Measurements from ENCODE around the gene LRRC4C.

Gene LRRC4C

GRCh38 chr11:41459465-41460401, at the start of gene LRRC4C:
Gene LRRC4C, minus strand, starts transcription at chr11:41459652.
- no peak for DNase-seq (ENCODE audit: low read depth)

DNA sequence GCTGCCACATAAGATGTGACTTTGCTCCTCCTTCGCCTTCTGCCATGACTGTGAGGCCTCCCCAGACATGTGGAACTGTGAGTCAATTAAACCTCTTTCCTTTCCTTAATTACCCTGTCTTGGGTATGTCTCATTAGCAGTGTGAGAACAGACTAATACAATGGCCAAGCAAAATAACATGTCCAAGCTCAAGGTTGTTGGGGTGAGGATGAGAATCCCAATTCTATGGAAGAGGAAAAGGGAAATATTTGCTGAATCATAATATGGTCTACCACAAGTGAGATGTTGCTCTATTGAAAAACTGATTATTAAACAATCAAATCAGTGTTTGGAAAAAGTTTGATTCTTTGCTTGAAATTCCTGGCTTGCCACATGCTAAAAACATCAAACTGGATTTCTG, 48.7 kb upstream of the LRRC4C start:
- DNase-seq (ENCODE audit: low read depth) = no peak

- DNase-seq (ENCODE audit: low read depth) = no peak
These were observed 40.0 kb upstream of the LRRC4C start for GRCh38 chr11:41499429-41499828.

- no peak for DNase-seq (ENCODE audit: low read depth)
These were observed 39.3 kb upstream of the LRRC4C start for GRCh38 chr11:41498726-41499125.

- no peak for DNase-seq (ENCODE audit: low read depth)
These were observed 38.5 kb upstream of the LRRC4C start for GRCh38 chr11:41497974-41498373.

- no peak for DNase-seq (ENCODE audit: low read depth)
These were observed 35.3 kb upstream of the LRRC4C start for GRCh38 chr11:41494716-41495115.

- DNase-seq (ENCODE audit: low read depth) = no peak
These were observed 27.0 kb upstream of the LRRC4C start for GRCh38 chr11:41486424-41486823.

GRCh38 chr11:41483956-41484355, 24.5 kb upstream of the LRRC4C start:
- no peak for DNase-seq (ENCODE audit: low read depth)

GRCh38 chr11:41479179-41479578, 19.7 kb upstream of the LRRC4C start:
- DNase-seq (ENCODE audit: low read depth) = no peak

DNA sequence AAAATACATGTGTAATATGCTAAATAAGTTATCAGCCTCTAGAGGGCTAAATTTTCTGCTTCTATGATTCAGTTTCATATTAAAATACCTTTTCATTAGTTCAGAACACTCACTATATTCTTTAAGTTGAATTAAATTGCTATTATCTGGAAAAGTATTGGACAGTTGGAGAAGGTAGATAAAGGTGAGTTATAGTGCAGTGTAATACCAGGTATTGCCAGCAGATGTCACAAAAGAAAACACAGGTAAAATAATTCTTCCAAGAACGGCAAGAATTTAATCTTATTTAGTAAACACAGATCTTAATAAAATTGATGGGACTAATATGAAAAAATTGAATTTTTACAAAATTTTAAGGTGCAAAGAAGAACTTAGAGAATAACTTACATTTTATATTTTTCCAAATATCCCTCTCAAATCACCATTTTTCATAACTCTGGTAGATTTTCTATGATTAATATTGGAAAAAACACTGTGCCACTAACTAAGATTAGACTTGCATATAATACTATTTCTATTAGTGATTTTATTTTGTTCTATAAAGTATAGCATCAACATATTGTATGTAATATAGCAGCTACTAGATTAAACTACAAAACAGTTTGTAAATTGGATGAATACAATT, 1.7 kb upstream of the LRRC4C start:
- DNase-seq (ENCODE audit: low read depth) = no peak

DNA sequence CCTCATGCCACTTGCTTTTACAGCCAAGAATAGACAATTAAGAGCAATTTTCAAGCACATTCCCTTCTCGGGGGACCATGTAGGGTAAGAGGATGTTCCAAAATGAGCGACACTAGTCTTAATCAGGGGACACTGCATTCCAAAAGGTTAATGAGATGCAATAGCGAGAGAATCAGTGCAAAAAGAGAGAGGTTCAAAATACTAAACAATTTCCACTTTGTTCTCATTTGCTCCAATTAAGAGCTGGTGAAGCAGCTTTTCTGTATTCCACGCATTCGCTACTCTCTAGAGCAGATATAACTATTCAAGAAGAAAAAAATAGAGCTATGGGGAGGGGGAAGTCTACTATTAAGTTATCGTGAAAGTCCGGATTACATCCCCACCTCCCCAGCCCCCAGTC, 811 bp downstream of the LRRC4C start:
- DNase-seq (ENCODE audit: low read depth) = no peak

DNA sequence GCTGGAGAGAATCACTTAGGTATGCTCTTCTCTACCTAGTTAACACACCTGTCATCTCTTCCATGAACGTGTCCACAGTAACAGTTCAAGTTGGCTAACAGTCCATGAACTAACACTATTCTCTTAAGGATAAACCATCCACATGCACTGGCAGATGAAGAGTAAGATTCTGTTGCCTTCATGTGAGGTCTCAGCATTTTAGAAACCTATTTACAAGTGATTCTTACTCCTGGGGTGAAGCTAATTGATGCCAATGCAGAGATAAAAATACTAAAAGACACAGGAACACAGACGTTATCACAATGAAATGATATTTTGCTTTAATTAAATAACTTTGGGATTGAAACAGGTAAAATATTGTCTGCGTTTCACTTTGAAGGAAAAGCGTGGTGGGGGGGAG, 1.3 kb downstream of the LRRC4C start:
- no peak for DNase-seq (ENCODE audit: low read depth)

DNA sequence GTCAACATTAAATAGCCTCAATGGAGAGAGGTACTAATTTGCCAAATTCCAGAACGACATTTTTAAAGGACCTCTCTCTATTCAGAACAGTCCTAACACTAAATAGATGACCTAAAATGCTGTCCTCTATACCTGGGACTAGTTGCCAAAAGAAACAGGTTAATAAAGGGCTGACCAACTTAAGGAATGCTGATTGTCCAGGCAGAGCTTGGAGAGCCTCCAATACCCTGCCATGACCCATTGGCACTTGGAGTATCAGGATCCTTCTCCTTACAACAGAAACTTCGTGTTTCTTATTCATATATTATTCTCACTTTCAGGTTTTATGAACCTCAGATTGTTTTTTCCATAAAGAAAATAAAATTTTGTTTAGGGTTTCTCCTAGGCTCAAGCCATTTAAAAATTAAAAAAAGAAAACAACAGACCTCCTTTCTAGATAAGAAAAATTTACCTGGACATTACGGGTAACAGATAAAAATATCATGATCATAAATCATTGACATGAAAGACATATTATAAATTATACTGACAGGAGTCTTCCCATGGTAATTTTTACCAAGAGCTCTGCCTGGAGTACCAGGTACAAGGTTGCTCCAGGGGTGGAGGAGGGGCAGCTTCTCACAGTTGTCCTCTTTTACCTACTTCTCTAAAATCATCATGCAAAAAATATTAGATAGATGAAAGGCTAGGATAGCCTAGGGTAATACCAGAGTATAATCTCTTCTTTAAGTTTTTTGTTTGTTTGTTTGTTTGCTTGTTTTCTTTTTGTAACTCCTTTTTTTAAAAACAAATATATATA, 2.0 kb downstream of the LRRC4C start:
- DNase-seq (ENCODE audit: low read depth) = no peak

DNA sequence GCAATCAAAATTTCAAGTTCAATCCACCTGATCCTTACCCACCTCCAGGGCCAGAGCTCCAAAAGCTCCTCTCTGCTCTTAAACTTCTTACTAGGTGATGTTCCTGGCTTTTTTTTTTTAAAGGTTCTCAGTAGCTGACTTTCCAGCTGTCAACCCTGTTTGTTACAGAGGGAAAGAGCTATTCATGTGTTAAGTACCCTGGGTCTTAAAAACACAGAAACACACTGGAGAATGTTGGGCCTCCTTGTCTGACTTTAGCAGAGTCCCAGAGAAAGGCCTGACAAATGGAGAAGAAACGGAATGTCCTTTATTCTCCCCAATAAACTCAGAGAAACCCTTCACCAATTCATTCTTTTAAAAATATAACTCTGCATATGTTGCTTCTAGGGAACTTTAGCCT, 3.2 kb downstream of the LRRC4C start:
- DNase-seq (ENCODE audit: low read depth) = no peak

GRCh38 chr11:41451011-41451410, 8.4 kb downstream of the LRRC4C start:
- no peak for DNase-seq (ENCODE audit: low read depth)

GRCh38 chr11:41449483-41450050, 9.9 kb downstream of the LRRC4C start:
- DNase-seq (ENCODE audit: low read depth) = no peak

DNA sequence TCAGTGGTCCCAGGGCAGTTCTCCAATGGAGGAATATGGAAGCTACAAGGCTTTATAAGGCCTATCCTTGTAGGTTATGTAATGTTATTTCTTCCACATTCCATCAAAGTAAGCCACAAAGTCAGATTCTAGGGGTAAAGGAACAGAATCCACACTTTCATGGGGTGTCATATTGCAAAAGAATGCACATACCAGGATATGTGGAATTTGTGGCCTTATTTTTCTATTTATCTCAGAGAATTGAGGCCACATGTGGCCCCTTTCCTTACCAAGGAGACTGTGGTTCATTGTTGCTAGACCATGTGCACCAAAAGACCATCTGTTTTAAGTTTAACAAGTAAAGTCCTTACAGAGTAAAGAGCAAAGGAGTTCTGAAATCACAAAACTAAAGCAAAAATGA, 12.9 kb downstream of the LRRC4C start:
- DNase-seq (ENCODE audit: low read depth) = no peak

DNA sequence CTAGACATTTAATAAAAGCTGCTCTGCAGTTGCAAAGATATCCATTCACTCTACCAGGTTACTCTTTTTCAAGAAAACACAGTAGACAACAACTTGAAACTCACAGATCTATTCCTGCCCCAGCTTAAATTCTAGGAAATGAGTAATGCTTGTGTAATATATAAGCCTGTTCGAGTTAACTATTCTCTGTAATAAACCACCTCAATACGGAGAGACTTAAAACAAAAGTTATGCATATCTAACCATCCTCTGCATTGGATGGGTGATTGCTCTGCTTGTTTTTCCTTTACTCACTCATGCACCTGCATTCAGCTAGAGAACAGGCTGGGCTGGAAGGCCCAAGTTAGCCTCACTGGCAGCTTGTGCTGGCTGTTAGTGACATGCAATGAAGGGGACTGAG, 13.3 kb downstream of the LRRC4C start:
- no peak for DNase-seq (ENCODE audit: low read depth)

- DNase-seq (ENCODE audit: low read depth) = no peak
These were observed 22.4 kb downstream of the LRRC4C start for GRCh38 chr11:41437006-41437490.

DNA sequence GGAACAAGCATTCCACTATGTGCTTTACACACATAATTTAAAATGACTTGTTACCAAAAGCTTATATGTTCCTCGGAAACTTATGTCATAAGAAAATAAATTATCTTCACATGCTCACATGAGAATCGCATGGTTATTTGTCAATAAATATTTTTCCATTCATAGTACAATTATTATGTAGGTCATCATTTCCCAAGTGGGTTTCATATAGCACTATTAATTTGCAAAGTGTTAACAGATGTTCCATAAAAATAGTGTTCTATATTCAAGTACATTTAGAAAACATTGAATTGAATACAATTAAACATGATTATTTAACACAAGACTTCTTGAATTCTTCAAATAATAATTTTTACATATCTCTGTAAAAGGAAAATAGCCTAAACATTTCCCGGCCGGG, 23.9 kb downstream of the LRRC4C start:
- DNase-seq (ENCODE audit: low read depth) = no peak

DNA sequence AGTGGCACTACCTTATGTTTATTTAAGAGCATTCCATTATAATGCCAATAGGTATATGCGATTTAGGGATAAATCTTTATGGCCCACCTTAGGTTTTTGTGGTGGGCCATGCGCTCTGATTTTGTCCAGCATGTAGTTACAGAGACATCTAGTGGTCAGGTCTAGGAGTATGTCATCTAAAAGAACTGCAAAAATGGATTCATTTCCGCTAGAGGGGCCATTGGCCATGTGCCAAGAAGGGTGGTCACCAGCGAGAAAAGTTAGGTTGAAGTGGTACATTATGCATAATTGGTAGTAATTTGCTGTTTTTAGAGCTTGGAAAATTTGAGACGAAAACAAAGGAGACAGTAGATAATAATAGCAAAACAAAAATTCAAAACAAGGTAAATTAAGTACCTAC, 27.7 kb downstream of the LRRC4C start:
- no peak for DNase-seq (ENCODE audit: low read depth)

- no peak for DNase-seq (ENCODE audit: low read depth)
These were observed 39.6 kb downstream of the LRRC4C start for GRCh38 chr11:41419901-41420300.
